HepG2 (cell line): ENCODE measurements around the gene CARMIL3. TPM values are rescaled to one million over a fixed set of nuclear protein-coding genes. Genes with fewer than 3 reads are reported as not detected.

ENCODE experiments used
- BCLAF1 ChIP-seq: fragments of 450-650 bp; IDR thresholded peaks from 2 replicates; pipeline ENCODE4 v1.6.1; 2017; ENCODE audit warnings: mild to moderate bottlenecking
- FOSL1 ChIP-seq: sonication (generic); formaldehyde crosslinking; IDR thresholded peaks from 2 replicates; pipeline ENCODE4 v1.9.0; 2021; ENCODE audit warnings: missing genetic modification reagents, borderline replicate concordance
- HNF1B ChIP-seq: sonication (generic); formaldehyde crosslinking; IDR thresholded peaks from 2 replicates; pipeline ENCODE4 v1.5.1; 2020; ENCODE audit warnings: mild to moderate bottlenecking, moderate library complexity, missing genetic modification reagents
- NFYC ChIP-seq: IDR thresholded peaks from 2 replicates; pipeline ENCODE4 v1.6.1; 2016; ENCODE audit warnings: missing genetic modification reagents, missing compliant biosample characterization
- PAX8 ChIP-seq: sonication (generic); formaldehyde crosslinking; IDR thresholded peaks from 2 replicates; pipeline ENCODE4 v1.8.0; 2022; ENCODE audit warnings: mild to moderate bottlenecking, missing genetic modification reagents, borderline replicate concordance
- PHF21A ChIP-seq: sonication (generic); formaldehyde crosslinking; IDR thresholded peaks from 2 replicates; pipeline ENCODE4 v1.5.0; 2020; ENCODE audit warnings: mild to moderate bottlenecking, missing genetic modification reagents
- RNF219 ChIP-seq: sonication (generic); formaldehyde crosslinking; IDR thresholded peaks from 2 replicates; pipeline ENCODE4 v1.5.0; 2020; ENCODE audit warnings: mild to moderate bottlenecking, missing genetic modification reagents
- THAP8 ChIP-seq: sonication (generic); formaldehyde crosslinking; IDR thresholded peaks from 2 replicates; pipeline ENCODE4 v1.5.1; 2020; ENCODE audit warnings: missing genetic modification reagents, mild to moderate bottlenecking, borderline replicate concordance
- ZHX2 ChIP-seq, 2 experiments: sonication (generic) in 1 of 2; formaldehyde crosslinking in 1 of 2; IDR thresholded peaks; 2 replicates each; pipeline versions ENCODE4 v1.6.1 to v1.9.0; 2014 to 2022; ENCODE audit warnings: antibody characterized with exemption in 1 of 2, borderline replicate concordance in 1 of 2, inconsistent platforms in 1 of 2, low read depth in 1 of 2, missing genetic modification reagents in 1 of 2
- ZNF3 ChIP-seq: IDR thresholded peaks from 2 replicates; pipeline ENCODE4 v1.7.0; 2017; ENCODE audit warnings: inconsistent platforms
- ZNF546 ChIP-seq: sonication (generic); formaldehyde crosslinking; conservative IDR thresholded peaks from 2 replicates; pipeline ENCODE4 v1.8.1; 2023; ENCODE audit warnings: mild to moderate bottlenecking, missing genetic modification reagents
- ZNF570 ChIP-seq: sonication (generic); formaldehyde crosslinking; IDR thresholded peaks from 2 replicates; pipeline ENCODE4 v1.4.0; 2020; ENCODE audit warnings: mild to moderate bottlenecking, missing genetic modification reagents, borderline replicate concordance
- ZNF598 ChIP-seq: sonication (generic); formaldehyde crosslinking; IDR thresholded peaks from 2 replicates; pipeline ENCODE4 v1.5.1; 2020; ENCODE audit warnings: mild to moderate bottlenecking, missing genetic modification reagents, borderline replicate concordance
- polyA plus RNA-seq, 8 experiments: library from polyadenylated mRNA; depleted of rRNA in 3 of 8; stranded (reverse) in 7 of 8; unstranded in 1 of 8; fragments of >200 nt; fragmentation: Illumina TruSeq in 4 of 8; extraction: Trizol in 4 of 8; gene quantifications; 2 replicates each; pipeline versions ENCODE4 v1.2.1 to v1.2.3, GENCODE V29; 2011 to 2016; ENCODE audit warnings: low read depth in 4 of 8, missing spikeins in 1 of 8, mixed read lengths in 1 of 8; ENCODE audit not compliant: insufficient read depth in 1 of 8
- total RNA-seq, 5 experiments: library from RNA; depleted of rRNA; stranded (reverse); fragments of >200 nt; fragmentation: Illumina TruSeq; extraction: Trizol; gene quantifications; 2 replicates each; pipeline ENCODE4 v1.2.3, GENCODE V29; 2016; ENCODE audit warnings: low read depth in 1 of 5

Gene CARMIL3
- total and polyA plus RNA-seq, 2 of the 13 experiments (the other 11 are each of a cell fraction or from before 2014, with no cell fraction given), result 0.27 to 0.55 TPM

GRCh38 chr14:24080888-24081738 is 29.3 kb downstream of the CARMIL3 start (continued):
- TF ChIP-seq ZNF546 (CRISPR knock-in tag) (peak; percentile 81; the same call in 1 of the 2 replicates), HNF1B (CRISPR knock-in tag) (no peak), ZNF3 (CRISPR knock-in tag) (no peak), PAX8 (CRISPR knock-in tag) (0 out of 2 replicates have a peak, but pooled peaks have one; percentile 71), BCLAF1 (no peak), ZNF570 (CRISPR knock-in tag) (no peak; the same call in 1 of the 2 replicates), PHF21A (CRISPR knock-in tag) (no peak; the same call in 1 of the 2 replicates), ZHX2 (IDR thresholded peaks at IDR 0.05; ENCODE audit: low read depth) (no peak), ZHX2 (CRISPR knock-in tag; IDR thresholded peaks at IDR 0.05; ENCODE audit: borderline replicate concordance) (peak; percentile 60; the same call in 1 of the 2 replicates), RNF219 (CRISPR knock-in tag) (no peak), NFYC (CRISPR knock-in tag) (0 out of 2 replicates have a peak, but pooled peaks have one; percentile 10), THAP8 (CRISPR knock-in tag) (0 out of 2 replicates have a peak, but pooled peaks have one; percentile 19), ZNF598 (no peak), FOSL1 (no peak)
